Fibroblast of skin of back (primary cell): Measurements from ENCODE around the gene RASSF5.

ENCODE experiments used
- DNase-seq: peaks from one replicate; pipeline ENCODE4 v3.0.0-alpha.2; 2013

The RASSF5 gene

GRCh38 chr1:206518206-206518605, 10.9 kb downstream of the RASSF5 start:
- no peak for DNase-seq

GRCh38 chr1:206518743-206519142, 11.4 kb downstream of the RASSF5 start:
- DNase-seq, result no peak

GRCh38 chr1:206521127-206521526, 13.8 kb downstream of the RASSF5 start:
- no peak for DNase-seq

- DNase-seq, result no peak
Measured at GRCh38 chr1:206521694-206522402, 14.5 kb downstream of the RASSF5 start.

GRCh38 chr1:206524739-206525364, 17.5 kb downstream of the RASSF5 start:
- no peak for DNase-seq

GRCh38 chr1:206526064-206526911, 19.0 kb downstream of the RASSF5 start:
- no peak for DNase-seq

- no peak for DNase-seq
Measured at GRCh38 chr1:206529425-206529824, 22.1 kb downstream of the RASSF5 start.

GRCh38 chr1:206532368-206532767, 25.0 kb downstream of the RASSF5 start:
- no peak for DNase-seq

- DNase-seq, result no peak
Measured at GRCh38 chr1:206534552-206534951, 27.2 kb downstream of the RASSF5 start.

- DNase-seq, result no peak
Measured at GRCh38 chr1:206535853-206536188, 28.5 kb downstream of the RASSF5 start.

- peak; percentile 48 for DNase-seq
Measured at GRCh38 chr1:206537141-206537540, 29.8 kb downstream of the RASSF5 start.

GRCh38 chr1:206538086-206538770, 30.9 kb downstream of the RASSF5 start:
- peak; percentile 10 for DNase-seq

- DNase-seq, result no peak
Measured at GRCh38 chr1:206538901-206539640, 31.7 kb downstream of the RASSF5 start.

GRCh38 chr1:206540044-206540780, 32.9 kb downstream of the RASSF5 start:
- no peak for DNase-seq

- DNase-seq, result no peak
Measured at GRCh38 chr1:206541236-206541833, 34.0 kb downstream of the RASSF5 start.

GRCh38 chr1:206544562-206545257, 37.4 kb downstream of the RASSF5 start:
- peak; percentile 41 for DNase-seq

- DNase-seq, result no peak
Measured at GRCh38 chr1:206545351-206545750, 38.0 kb downstream of the RASSF5 start.

- DNase-seq, result no peak
Measured at GRCh38 chr1:206547104-206547503, 39.8 kb downstream of the RASSF5 start.

GRCh38 chr1:206550446-206550845, 43.1 kb downstream of the RASSF5 start:
- no peak for DNase-seq

- DNase-seq, result no peak
Measured at GRCh38 chr1:206551296-206551985, 44.1 kb downstream of the RASSF5 start.
